Mesodermal cell (in vitro differentiated cells): ENCODE data around the gene SLC43A3. TPM values are rescaled to one million over a fixed set of nuclear protein-coding genes. Genes with fewer than 3 reads are reported as not detected.

ENCODE experiments used
- H3K27ac ChIP-seq: 2 replicates; pipeline ENCODE4 v1.7.0; 2013; ENCODE audit warnings: mild to moderate bottlenecking, low read depth, low read length, moderate library complexity; ENCODE audit not compliant: severe bottlenecking
- H3K36me3 ChIP-seq: 2 replicates; pipeline ENCODE4 v1.7.1; 2013; ENCODE audit warnings: mild to moderate bottlenecking, low read length, moderate library complexity; ENCODE audit not compliant: control insufficient read depth, insufficient read depth
- H3K4me1 ChIP-seq: one replicate; pipeline ENCODE4 v1.7.1; 2013; ENCODE audit warnings: mild to moderate bottlenecking, low read length; ENCODE audit not compliant: insufficient read depth, control insufficient read depth, poor library complexity, severe bottlenecking
- H3K4me3 ChIP-seq: 2 replicates; pipeline ENCODE4 v1.7.0; 2013; ENCODE audit warnings: low read length, control low read depth, mild to moderate bottlenecking; ENCODE audit not compliant: insufficient read depth, poor library complexity, severe bottlenecking; ENCODE audit errors: extremely low read depth
- H3K9me3 ChIP-seq: 2 replicates; pipeline ENCODE4 v1.7.1; 2013; ENCODE audit warnings: mild to moderate bottlenecking, low read length, moderate library complexity; ENCODE audit not compliant: control insufficient read depth
- WGBS, 2 experiments: methylation state at CpG; one replicate each; pipeline ENCODE4 v1.1.5; 2013; ENCODE audit warnings: missing lambda C conversion rate in 2 of 2; ENCODE audit not compliant: insufficient coverage in 2 of 2; 5-methylcytosine and 5-hydroxymethylcytosine counted together
- polyA plus RNA-seq, 2 experiments: library from polyadenylated mRNA; stranded (reverse); fragments of 50-300 nt; gene quantifications; one replicate each; pipeline ENCODE4 v1.2.3, GENCODE V29; 2013

The SLC43A3 gene
- polyA plus RNA-seq (2013, experiment 1 of 2) = 19.2 TPM
- polyA plus RNA-seq (2013, experiment 2 of 2) = 14.5 TPM

- Histone ChIP-seq H3K36me3 (peaks cover 10% of the 10 kb centered on the region), H3K4me1 (peaks cover 35% of the 10 kb centered on the region), H3K4me3 (peak within 1 kb of the TSS; percentile 49), H3K27ac (no peak within 1 kb of the TSS), H3K9me3 (no peaks in the 10 kb centered on the region)
- 8 to 14% methylated on average over 22 to 38 of the region's 39 CpGs for WGBS, 2 experiments
Measured at GRCh38 chr11:57426929-57427726, at the start of gene SLC43A3. Gene SLC43A3, minus strand, starts transcription at chr11:57427121. Its CDS starts 949 bp downstream, at chr11:57426172.

DNA sequence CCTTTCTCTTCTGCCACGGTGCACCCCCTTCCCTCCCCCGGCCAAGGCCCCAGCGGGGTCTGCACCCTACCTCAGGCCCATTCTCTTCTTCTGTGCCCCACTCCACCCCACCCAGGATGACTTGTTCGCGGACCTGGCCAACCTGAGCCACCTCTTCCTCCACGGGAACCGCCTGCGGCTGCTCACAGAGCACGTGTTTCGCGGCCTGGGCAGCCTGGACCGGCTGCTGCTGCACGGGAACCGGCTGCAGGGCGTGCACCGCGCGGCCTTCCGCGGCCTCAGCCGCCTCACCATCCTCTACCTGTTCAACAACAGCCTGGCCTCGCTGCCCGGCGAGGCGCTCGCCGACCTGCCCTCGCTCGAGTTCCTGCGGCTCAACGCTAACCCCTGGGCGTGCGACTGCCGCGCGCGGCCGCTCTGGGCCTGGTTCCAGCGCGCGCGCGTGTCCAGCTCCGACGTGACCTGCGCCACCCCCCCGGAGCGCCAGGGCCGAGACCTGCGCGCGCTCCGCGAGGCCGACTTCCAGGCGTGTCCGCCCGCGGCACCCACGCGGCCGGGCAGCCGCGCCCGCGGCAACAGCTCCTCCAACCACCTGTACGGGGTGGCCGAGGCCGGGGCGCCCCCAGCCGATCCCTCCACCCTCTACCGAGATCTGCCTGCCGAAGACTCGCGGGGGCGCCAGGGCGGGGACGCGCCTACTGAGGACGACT is 49.3 kb upstream of the SLC43A3 start:
- Histone ChIP-seq H3K27ac (no peak overlapping the region), H3K9me3 (no peaks in the 10 kb centered on the region), H3K36me3 (no peaks in the 10 kb centered on the region), H3K4me1 (no peaks in the 10 kb centered on the region), H3K4me3 (peak overlapping the region; percentile 26)
- 5 to 6% methylated on average over 49 to 78 of the region's 80 CpGs for WGBS, 2 experiments

- 93% methylated on average over 3 to 4 of the region's 5 CpGs for WGBS, 2 experiments
- no peaks in the 10 kb centered on the region for H3K4me1 ChIP-seq
- no peak overlapping the region for H3K4me3 ChIP-seq
- H3K36me3 ChIP-seq = no peaks in the 10 kb centered on the region
- no peaks in the 10 kb centered on the region for H3K9me3 ChIP-seq
- no peak overlapping the region for H3K27ac ChIP-seq
Measured at GRCh38 chr11:57475671-57476046, 48.7 kb upstream of the SLC43A3 start.

DNA sequence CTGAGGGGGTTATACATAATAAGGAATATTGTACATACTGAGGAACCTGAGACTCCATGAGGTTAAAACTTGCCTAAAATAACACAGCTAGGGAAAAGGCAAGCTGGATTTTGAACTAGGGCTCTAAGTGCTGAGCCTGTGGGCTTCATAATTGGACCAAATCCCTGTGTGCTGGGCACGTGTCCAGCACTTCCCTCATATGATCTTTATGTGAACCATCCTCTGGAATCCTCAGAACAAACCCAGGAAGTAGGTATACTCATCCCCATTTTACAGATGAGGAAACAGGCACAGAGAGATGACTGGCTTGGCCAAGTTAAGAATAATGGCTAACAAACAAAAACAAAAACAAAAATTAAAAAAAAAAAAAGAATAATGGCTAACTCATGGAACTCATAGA is 48.3 kb upstream of the SLC43A3 start:
- Histone ChIP-seq H3K9me3 (no peaks in the 10 kb centered on the region), H3K4me3 (no peak overlapping the region), H3K4me1 (no peaks in the 10 kb centered on the region), H3K27ac (no peak overlapping the region), H3K36me3 (no peaks in the 10 kb centered on the region)
- 70 to 83% methylated on average over 1 of the region's 1 CpG for WGBS, 2 experiments

DNA sequence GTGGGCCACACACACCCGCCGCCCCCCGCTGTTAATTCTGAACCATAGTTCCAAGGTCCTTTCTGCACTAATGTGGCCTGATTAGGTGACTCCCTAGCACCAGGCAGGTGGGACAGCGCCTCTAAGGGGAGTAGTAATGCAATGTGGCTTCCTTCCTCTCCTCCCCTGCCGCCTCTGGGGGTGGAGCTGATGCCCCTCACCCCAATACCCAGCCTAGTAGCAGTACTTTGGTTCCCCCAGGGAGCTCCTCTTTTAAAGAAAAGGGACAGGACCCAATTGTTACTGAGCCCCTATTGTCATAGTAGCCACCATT is 47.8 kb upstream of the SLC43A3 start:
- no peak overlapping the region for H3K27ac ChIP-seq
- no peaks in the 10 kb centered on the region for H3K9me3 ChIP-seq

DNA sequence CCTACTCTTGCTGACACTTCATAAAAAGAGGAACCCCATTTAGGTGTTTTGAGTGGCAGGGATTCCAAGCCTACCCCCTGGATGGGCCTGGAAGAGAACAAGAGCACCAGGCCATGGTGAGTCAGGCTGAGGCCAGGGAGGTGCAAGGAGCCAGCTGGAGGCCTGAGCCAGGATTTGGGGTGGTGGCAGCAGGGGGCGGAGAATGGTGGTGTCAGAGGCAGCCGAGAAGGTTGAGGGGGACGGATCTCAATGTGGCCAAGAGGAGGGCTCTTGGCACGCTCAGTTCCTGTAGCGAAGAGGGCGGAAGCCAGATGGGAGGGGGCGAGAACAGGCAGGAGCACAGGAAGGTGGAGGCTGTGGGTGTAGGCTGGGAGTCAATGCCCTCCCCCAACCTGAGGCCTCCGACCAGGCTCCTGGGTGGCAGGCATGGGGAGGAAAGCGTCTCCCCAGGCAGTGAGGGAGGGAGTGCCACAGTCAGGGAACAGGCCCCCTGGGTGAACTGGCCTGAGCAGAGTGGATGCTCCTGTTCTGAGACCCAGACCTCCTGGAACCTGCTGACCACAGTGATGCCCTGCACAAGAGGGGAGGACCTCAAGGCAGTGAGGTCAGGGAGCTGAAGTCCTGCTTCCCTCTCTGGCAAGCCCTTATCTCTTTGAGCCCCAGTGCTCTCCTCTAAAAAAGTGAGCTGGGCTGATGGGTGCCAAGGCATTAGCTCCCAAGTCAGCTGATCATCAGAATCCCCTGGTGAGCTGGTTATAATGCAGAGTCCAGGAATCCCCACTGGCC is 47.3 kb upstream of the SLC43A3 start:
- Histone ChIP-seq H3K9me3 (no peaks in the 10 kb centered on the region), H3K36me3 (no peaks in the 10 kb centered on the region), H3K4me3 (no peak overlapping the region), H3K27ac (no peak overlapping the region), H3K4me1 (no peaks in the 10 kb centered on the region)
- 66 to 71% methylated on average over 7 to 8 of the region's 9 CpGs for WGBS, 2 experiments

More for the DNA sequence above, 47.8 kb upstream of the SLC43A3 start:
- H3K4me3 ChIP-seq = no peak overlapping the region
- H3K36me3 ChIP-seq = no peaks in the 10 kb centered on the region
- no peaks in the 10 kb centered on the region for H3K4me1 ChIP-seq
- 97 to 100% methylated on average over 1 to 4 of the region's 5 CpGs for WGBS, 2 experiments

DNA sequence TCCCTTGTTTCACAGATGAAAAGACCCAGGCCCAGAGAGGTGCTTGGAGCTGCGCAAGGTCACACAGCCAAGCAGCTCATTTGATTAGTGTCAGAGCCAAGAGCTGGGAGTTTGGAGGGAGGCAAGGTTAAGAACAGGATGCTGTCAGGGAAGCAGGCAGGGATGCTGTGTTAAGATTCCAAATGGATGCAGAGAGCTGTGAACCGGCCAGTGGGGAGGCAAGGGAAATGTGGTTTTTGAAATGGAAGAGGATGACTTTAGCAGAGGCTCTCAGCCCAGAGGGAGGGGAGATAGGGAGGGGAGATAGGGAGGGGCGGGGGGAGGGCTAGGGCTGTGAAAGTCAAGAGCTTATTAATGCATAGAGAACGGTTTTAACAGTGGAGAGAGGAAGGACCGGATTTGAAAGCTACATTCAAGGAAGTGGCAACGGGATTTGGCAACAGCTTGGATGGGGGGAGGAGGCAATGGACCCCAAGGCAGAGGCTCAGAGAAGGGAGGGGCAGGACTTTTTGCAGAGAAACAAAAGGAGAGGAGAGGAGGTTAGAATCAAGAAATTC is 46.4 kb upstream of the SLC43A3 start:
- H3K27ac ChIP-seq = no peak overlapping the region
- 34 to 38% methylated on average over 5 of the region's 6 CpGs for WGBS, 2 experiments
- no peaks in the 10 kb centered on the region for H3K4me1 ChIP-seq

DNA sequence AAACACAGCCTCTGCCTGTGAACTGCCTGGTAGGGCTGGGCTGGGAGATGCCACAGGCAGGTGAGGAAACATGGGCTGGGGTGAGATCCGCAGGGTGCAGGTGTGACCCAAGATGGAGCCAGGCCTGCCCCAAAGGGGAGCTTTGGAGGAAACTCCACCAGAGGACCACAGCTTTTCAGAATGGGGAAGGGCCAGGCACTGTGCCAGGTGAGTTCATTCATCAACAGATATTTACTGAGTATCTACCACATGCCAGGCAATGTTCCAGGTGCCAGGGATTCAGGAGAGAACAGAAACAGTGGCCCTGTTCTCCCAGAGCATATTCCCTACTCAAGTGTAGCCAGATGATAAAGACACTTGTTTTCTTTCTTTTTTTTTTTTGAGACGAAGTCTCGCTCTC is 44.6 kb upstream of the SLC43A3 start:
- 91 to 100% methylated on average over 1 to 3 of the region's 3 CpGs for WGBS, 2 experiments
- no peak overlapping the region for H3K27ac ChIP-seq

More for the DNA sequence above, 46.4 kb upstream of the SLC43A3 start:
- Histone ChIP-seq H3K36me3 (no peaks in the 10 kb centered on the region), H3K4me3 (no peak overlapping the region), H3K9me3 (no peaks in the 10 kb centered on the region)

GRCh38 chr11:57469268-57469667 is 42.3 kb upstream of the SLC43A3 start:
- Histone ChIP-seq H3K4me3 (no peak overlapping the region), H3K4me1 (no peaks in the 10 kb centered on the region), H3K36me3 (no peaks in the 10 kb centered on the region), H3K27ac (no peak overlapping the region), H3K9me3 (no peaks in the 10 kb centered on the region)
- WGBS, 2 experiments = 86 to 100% methylated on average over 1 to 3 of the region's 5 CpGs

More for the DNA sequence above, 44.6 kb upstream of the SLC43A3 start:
- H3K36me3 ChIP-seq = no peaks in the 10 kb centered on the region
- no peaks in the 10 kb centered on the region for H3K4me1 ChIP-seq
- no peaks in the 10 kb centered on the region for H3K9me3 ChIP-seq
- H3K4me3 ChIP-seq = no peak overlapping the region

DNA sequence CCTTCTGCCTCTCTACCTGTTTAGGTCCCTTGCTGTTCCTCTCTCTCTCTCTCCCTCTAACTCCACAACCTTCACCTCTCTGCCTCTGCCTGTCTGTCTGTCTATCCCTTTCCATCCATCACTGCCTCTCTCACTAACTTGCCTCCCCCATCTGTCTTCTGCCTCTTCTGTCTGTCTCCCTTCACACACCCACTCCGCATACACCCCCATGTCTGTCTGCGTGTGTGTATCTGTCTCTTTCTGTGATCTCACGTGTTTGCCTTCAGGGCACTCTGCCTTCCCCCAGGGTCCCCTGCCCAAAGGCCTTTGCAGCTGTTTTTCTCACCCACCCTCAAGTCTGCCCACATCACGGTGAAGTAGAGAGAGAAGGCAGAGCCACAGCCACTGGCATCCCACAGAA is 41.4 kb upstream of the SLC43A3 start:
- Histone ChIP-seq H3K4me1 (no peaks in the 10 kb centered on the region), H3K27ac (no peak overlapping the region), H3K36me3 (no peaks in the 10 kb centered on the region), H3K4me3 (no peak overlapping the region), H3K9me3 (no peaks in the 10 kb centered on the region)
- WGBS, 2 experiments = 63 to 77% methylated on average over 2 to 3 of the region's 4 CpGs
